ENCODE results near the gene AZIN2.
"Not testable (repeated sequence)": the region's sequence is repeated elsewhere in the genome, so short reads cannot be mapped to it uniquely, and the experiment has no call there.

The AZIN2 gene

GRCh38 chr1:33060579-33061083, 20.3 kb upstream of the AZIN2 start:
- DNase-seq: no peak

DNA sequence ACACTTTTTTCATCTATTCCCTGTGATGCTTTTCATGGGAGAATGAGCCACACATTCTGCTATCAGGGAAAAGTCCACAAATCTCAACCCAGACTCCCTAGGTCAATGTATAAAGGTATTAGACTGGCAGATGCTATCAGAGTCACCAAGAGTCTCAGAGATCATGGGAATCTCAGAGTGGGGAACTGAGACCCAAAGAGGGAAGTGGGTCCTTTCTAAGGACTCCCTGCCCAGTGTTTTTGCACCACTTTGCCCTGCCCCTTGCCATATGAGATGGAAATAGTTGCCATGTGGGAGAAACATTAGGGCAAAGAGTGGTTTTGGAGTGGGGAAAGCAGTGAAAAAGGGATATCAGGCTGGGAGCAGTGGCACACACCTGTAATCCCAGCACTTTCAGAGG, 19.1 kb upstream of the AZIN2 start:
- no peak for DNase-seq

DNA sequence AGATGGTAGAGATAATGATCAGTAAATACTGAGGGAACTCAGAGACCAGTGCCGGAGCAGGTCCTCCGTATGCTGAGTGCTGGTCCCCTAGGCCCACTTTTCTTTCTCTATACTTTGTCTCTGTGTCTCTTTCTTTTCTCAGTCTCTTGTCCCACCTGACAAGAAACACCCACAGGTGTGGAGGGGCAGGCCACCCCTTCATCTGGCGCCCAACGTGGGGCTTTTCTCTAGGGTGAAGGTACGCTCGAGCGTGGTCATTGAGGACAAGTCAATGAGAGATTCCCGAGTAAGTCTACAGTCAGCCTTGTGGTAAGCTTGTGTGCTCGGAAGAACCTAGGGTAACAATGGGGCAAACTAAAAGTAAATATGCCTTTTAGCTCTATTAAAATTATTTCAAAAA, 16.7 kb upstream of the AZIN2 start:
- not testable (repeated sequence) for DNase-seq

- no peak for DNase-seq
Measured at GRCh38 chr1:33065301-33065700, 15.7 kb upstream of the AZIN2 start.

GRCh38 chr1:33066477-33066876, 14.5 kb upstream of the AZIN2 start:
- not testable (repeated sequence) for DNase-seq

GRCh38 chr1:33068108-33068507, 12.8 kb upstream of the AZIN2 start:
- not testable (repeated sequence) for DNase-seq

DNA sequence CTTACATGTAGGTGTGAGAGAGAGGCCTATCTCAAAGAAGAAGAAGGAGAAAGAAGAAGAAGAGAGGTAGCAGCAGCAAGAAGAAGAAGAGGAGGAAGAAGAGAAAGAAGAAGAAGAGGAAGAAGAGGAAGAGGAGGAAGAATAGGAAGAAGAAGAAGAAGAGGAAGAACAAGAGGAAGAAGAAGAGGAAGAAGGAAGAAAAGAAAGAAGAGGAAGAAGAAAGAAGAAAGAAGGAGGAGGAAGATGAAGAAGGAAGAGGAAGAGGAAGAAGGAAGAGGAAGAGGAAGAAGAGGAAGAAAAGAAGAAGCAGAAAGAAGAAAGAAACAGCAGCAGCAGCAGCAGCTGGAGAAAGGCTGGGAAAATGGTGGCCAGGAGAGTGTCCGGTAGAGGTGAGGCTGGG, 10.3 kb upstream of the AZIN2 start:
- no peak for DNase-seq

- DNase-seq: no peak
Measured at GRCh38 chr1:33072707-33073106, 8.2 kb upstream of the AZIN2 start.

DNA sequence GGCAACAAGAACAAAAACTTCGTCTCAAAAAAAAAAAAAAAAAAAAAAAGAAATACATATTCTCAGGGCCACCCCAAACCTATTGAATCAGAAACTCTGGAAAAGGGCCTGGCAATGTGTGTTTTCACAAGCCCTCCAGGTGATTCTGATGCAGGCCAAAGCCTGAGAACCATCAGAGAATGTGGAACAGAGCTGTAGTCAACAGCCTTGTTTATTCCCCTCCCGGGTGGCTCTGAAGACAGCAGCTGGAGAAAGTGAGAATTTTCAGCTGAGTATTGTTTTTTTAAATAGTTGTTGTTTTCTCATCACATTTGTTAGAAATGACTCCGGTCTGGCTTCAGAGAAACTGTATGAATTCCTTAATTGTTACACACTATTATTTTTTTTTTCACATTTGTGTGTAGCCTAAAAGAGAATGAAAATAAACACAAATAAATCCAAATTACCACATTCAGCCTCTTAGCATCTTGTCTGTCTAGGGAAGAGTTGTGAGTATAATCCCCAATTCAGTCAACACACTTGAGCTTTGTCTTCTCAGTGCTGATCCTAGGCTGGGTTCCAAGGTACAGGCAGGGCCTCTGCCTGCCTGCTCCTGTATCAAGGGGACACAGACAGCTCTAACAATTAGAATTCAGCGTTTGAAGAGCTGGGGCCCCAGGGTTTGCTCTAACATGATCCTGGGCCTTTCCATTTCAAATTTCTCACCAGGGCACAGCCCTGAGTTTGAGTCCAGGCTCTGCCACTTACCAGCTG, 6.6 kb upstream of the AZIN2 start:
- DNase-seq: no peak

DNA sequence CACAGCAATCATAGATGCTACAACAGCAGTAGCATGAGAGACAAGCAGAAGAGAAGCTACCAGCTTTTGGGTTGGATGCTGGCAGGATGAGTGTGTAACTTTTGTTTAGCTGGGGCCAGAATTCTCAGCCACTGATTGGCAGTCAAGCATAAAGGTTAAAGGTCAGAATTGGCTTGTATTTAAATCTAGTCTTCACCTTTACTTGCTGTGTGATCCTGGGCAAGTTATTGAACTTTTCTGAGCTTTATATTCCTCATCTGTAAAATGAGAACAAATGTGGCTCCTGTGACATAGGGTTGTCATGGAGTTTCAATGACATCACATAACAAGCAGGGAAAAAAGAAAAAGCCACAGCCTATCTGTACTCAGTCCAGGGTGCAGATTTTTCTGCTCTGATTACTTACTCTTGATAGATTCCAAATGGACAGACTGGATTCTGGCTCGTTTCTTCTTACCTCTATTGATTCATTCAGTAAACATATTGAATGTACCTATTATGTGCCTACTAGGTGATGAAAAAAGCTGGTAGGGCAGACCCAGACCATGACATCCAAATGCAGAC, 2.8 kb upstream of the AZIN2 start:
- DNase-seq: no peak

GRCh38 chr1:33080373-33080772, 580 bp upstream of the AZIN2 start:
- DNase-seq: no peak

DNA sequence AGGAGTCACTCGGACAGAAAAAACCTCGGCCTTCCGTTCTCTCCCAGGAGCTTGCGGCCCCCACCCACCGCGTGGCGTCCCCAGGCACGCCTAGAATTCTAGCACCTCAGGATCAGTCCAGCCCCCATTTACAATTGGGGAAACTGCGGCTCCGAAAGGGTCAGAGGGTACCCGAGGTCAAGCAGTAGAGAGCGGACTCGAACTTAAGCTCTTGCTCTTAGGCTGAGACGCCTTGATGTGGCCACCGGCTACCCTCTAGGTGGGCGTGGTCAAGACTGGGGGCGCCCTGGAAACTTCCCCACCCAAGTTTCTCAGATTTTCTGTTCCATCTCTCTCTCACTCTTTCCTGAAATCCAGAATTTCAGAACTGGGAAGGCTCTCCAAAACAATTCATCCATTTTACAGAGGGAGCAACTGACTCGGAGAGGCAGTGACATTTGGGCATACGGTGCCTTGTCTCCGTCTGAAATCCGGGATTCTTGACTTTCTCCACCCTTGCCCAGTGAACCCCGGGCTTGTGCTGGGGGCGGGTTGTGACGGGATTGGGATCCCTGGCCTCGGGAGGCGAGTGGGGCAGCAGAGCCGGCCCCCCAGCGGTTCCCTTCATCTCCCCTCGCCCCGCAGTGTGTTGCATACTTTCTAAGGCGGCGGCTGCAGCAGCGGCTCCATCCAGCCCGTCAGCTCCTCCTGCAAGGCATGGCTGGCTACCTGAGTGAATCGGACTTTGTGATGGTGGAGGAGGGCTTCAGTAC, 777 bp downstream of the AZIN2 start:
- no peak for DNase-seq

- no peak for DNase-seq
Measured at GRCh38 chr1:33082575-33083108, 1.7 kb downstream of the AZIN2 start.

GRCh38 chr1:33085332-33085731, 4.4 kb downstream of the AZIN2 start:
- no peak for DNase-seq

- DNase-seq: peak; percentile 74 to 81
Measured at GRCh38 chr1:33086384-33086850, 5.5 kb downstream of the AZIN2 start.

GRCh38 chr1:33087677-33088076, 6.7 kb downstream of the AZIN2 start:
- no peak for DNase-seq

GRCh38 chr1:33088119-33088906, 7.4 kb downstream of the AZIN2 start:
- no peak for DNase-seq

- no peak for DNase-seq
Measured at GRCh38 chr1:33089457-33089856, 8.5 kb downstream of the AZIN2 start.

DNA sequence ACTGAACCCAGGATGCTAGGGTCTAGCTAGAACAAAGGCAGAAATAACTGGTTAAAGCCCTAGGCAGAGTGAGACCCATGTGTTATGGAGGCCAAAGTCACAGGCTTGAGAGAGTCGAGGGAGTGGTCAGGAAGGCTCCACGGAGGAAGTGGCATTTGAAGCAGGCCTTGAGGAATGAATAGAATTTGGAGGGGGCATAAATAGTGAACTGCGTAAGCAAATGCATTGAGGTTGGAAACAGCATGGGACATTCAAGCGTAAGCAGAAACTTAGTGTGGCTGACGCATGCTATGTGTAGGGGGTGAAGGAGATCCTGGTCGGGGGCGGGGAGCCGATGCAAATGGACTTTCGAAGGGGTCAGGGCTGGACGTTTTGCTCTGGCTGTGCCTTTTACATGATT, 11.5 kb downstream of the AZIN2 start:
- no peak for DNase-seq

GRCh38 chr1:33093004-33093403, 12.1 kb downstream of the AZIN2 start:
- DNase-seq: no peak

- no peak for DNase-seq
Measured at GRCh38 chr1:33094486-33094885, 13.5 kb downstream of the AZIN2 start.

DNA sequence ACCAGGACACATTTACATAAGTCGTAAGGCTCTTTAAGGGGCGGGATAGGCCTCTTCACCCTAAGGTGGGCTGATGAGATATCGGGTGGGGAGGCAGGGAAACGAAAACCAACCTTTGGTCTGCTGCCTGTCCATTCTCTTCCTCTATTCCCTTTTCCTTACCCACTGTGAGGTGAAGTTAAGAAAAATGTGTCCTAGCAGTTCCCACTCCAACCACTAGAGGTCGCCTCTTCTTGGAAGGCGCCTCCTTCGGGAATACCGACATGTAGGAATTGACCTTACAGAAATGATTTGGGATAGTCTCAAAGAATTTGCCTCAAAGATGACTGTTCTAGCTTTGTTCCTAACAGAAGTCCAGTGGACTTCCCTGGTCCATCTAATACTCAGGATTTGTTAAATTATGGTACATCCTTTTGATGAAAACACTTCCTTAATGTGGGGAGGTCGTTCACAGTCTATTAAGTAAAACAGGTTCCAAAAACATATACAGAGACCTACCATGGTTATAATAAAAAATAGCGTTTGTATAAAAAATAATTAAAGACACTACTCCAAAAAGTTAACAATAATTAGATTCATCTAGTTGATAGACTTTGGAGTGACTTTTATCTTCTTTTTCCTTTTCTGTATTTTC, 14.1 kb downstream of the AZIN2 start:
- peak; percentile 64 to 76 for DNase-seq
